ENCODE data around the gene TEP1.

The TEP1 gene

DNA sequence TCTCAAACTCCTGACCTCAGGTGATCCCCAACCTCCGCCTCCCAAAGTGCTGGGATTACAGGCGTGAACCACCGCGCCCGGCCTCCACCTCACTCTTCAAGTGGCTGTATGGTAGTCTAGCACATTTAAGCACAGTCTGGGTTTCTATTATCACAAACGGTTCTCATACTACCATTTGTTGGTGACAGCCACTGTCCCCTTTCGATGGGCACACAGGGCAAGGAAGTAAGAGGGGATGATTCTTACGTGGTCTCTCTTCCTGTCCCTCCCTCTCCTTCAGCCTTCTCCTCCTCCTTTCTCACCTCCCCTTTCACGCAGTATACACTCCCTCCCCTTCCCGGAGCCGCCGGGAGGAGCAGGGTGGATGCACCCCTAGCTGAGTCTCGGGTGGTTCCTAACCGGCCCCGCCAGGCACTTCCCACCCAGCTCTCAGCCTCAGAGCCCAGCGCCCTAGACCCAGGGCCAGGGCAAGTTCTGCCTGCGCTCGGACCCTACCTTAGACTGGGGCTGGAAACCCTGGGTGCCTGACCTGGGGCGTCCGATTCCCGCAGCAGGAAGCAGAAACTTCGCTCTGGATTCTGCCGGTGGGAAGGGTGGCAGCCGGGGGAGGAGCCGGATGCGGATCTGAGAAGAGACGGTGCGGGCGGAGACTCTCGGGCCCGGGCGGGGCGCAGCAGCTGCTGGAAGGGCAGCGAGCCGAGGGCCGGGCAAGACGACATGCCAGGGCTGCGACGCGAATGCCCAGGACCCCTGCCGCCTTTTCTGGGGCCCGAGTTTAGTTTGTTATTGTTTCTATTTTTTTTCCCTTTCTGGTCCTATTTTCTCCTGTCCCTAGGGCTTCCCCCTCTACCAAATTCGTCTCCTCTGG is at the start of gene TEP1:
TSS of gene TEP1 (minus strand) at position 626 of the 868 bp plus-strand sequence. CDS start 5,062 bp downstream, outside the sequence.
- in situ Hi-C loops (cut with HindIII; ENCODE audit: low pct_ligation_motif_present, low sequenced_read_pairs), result no loop called here
- Histone ChIP-seq H3K4me3 (ENCODE audit: low read depth, low read length) (peak within 1 kb of the TSS; percentile 94), H3K36me3 (replicated peaks) (no peaks in the 10 kb centered on the region), H3K27ac (peak within 1 kb of the TSS; percentile 78), H3K27me3 (replicated peaks) (no peaks in the 10 kb centered on the region)
- peak; percentile 79 for DNase-seq
- TF ChIP-seq CTCF (IDR thresholded peaks at IDR 0.05; ENCODE audit: low read depth, low read length, missing control alignments), result no peak

GRCh38 chr14:20461225-20462141 is 48.2 kb upstream of the TEP1 start, which contains the start of gene PIP4P1:
PIP4P1 (minus strand) TSS chr14:20461434; CDS start chr14:20461325, 109 bp downstream.
- peak within 1 kb of the TSS; percentile 89 for H3K27ac ChIP-seq
- in situ Hi-C loops (cut with HindIII; ENCODE audit: low pct_ligation_motif_present, low sequenced_read_pairs), result no loop called here
- TF ChIP-seq CTCF (IDR thresholded peaks at IDR 0.05; ENCODE audit: low read depth, low read length, missing control alignments), result no peak
- peak within 1 kb of the TSS; percentile 84 for H3K4me3 ChIP-seq (ENCODE audit: low read depth, low read length)
- no peaks in the 10 kb centered on the region for H3K27me3 ChIP-seq (replicated peaks)
- DNase-seq, result peak; percentile 100
- H3K36me3 ChIP-seq (replicated peaks), result peaks cover 28% of the 10 kb centered on the region

DNA sequence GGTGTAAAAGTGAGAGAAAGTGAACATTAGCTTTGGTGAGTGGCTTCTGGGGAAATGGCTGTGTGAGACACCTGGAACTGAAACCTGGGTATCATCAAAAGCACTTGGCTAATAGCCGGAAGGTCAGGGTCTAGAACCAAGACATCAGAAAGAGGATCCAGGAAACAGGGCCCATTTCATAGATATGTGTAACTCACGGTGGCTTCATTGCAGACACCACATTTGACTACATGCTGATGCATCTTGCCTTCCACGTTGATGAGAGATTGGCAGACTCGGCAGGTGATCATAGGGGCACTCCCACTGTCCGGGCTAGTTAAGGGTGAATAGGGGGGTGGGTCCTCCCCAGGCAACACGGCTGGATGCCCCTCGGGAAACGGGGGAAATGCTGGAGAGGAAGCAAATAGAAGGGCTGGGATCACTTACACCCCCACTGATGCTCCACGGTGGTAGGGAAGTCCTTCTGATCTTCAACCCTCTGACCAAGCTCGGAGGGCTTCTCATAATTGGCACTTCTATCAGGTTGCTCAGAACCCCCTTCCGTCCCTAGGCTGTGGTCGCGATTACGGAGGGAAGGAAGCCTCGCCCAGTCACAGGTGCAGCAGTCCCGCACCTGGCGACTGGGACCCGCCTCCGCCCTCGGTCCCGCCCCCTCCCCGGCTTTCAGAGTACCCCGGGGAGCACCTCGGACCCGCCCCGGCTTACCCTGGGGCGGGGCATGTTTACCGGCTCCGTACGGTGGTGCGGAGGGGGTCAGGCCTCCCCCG is 47.3 kb upstream of the TEP1 start:
- no peaks in the 10 kb centered on the region for H3K27me3 ChIP-seq (replicated peaks)
- in situ Hi-C loops (cut with HindIII; ENCODE audit: low pct_ligation_motif_present, low sequenced_read_pairs), result no loop called here
- no peak for DNase-seq
- no peak for TF ChIP-seq CTCF (IDR thresholded peaks at IDR 0.05; ENCODE audit: low read depth, low read length, missing control alignments)
- H3K4me3 ChIP-seq (ENCODE audit: low read depth, low read length), result peak overlapping the region; percentile 84
- peak overlapping the region; percentile 89 for H3K27ac ChIP-seq
- peaks cover 32% of the 10 kb centered on the region for H3K36me3 ChIP-seq (replicated peaks)

DNA sequence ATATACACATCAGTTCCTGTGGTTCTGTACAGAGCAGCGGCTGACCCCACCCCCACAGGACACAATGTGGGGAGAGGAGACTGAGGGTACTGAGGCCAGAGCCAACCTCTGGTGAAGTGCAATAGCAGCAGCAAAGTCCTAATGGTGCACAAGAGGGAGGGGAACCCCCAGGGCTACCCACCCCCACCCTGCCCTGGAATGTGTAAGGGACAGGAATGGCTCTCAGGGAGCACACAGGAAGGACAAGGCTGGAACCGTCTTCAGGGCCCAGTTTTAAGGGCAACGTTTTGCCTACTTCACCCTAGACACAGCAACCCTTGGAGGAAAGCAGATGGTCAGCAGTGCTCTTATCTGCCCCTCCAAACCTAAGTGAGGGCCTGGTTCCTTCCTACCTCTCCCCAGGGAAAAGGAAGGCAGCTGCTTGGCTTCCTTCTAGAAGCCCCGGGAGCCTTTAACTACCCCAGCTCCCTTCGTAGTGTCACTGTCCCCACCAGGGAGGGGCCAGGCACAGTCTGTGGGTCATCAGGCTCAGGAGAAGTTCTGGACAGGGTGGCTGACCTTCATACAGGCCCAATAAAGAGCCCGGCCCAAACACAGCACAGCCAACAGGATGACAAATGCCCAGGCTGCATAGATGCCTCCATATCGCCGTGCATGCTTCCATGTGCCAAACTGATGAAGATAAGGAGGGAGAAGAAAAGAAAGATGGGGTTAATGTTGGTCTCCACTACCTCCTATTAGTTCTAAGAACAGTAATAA is 44.9 kb upstream of the TEP1 start:
- in situ Hi-C loops (cut with HindIII; ENCODE audit: low pct_ligation_motif_present, low sequenced_read_pairs), result no loop called here
- no peak for DNase-seq
- Histone ChIP-seq H3K27me3 (replicated peaks) (no peaks in the 10 kb centered on the region), H3K27ac (no peak overlapping the region), H3K36me3 (replicated peaks) (peaks cover 32% of the 10 kb centered on the region), H3K4me3 (ENCODE audit: low read depth, low read length) (no peak overlapping the region)
- TF ChIP-seq CTCF (IDR thresholded peaks at IDR 0.05; ENCODE audit: low read depth, low read length, missing control alignments), result no peak

GRCh38 chr14:20456971-20457370 is 43.7 kb upstream of the TEP1 start:
- in situ Hi-C loops (cut with HindIII; ENCODE audit: low pct_ligation_motif_present, low sequenced_read_pairs), result no loop called here
- peaks cover 33% of the 10 kb centered on the region for H3K36me3 ChIP-seq (replicated peaks)
- H3K27me3 ChIP-seq (replicated peaks), result no peaks in the 10 kb centered on the region
- no peak for TF ChIP-seq CTCF (IDR thresholded peaks at IDR 0.05; ENCODE audit: low read depth, low read length, missing control alignments)
- no peak overlapping the region for H3K27ac ChIP-seq
- no peak overlapping the region for H3K4me3 ChIP-seq (ENCODE audit: low read depth, low read length)
- no peak for DNase-seq

Measured in brain microvascular endothelial cell (primary cell).